ENCODE data around the gene ME3.

DNA sequence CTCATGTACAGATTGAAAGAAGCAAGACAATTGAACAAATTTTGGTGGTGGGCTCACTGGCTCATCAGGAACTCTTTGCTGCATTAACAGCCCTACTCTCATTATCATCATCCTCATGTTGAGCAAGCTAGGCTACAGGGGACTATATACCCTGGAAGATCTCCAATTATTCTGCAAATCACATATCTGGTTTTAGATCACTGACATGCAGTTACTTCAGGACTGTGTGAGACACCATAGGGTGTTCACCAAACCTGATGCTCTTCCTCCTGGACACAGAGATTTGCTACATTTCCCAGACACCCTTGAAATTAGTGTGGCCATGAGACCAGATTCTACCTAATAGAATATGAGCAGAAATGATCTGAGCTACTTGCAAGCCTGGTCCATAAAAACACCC is 23.0 kb upstream of the ME3 start:
- TF ChIP-seq, protein P1, sequence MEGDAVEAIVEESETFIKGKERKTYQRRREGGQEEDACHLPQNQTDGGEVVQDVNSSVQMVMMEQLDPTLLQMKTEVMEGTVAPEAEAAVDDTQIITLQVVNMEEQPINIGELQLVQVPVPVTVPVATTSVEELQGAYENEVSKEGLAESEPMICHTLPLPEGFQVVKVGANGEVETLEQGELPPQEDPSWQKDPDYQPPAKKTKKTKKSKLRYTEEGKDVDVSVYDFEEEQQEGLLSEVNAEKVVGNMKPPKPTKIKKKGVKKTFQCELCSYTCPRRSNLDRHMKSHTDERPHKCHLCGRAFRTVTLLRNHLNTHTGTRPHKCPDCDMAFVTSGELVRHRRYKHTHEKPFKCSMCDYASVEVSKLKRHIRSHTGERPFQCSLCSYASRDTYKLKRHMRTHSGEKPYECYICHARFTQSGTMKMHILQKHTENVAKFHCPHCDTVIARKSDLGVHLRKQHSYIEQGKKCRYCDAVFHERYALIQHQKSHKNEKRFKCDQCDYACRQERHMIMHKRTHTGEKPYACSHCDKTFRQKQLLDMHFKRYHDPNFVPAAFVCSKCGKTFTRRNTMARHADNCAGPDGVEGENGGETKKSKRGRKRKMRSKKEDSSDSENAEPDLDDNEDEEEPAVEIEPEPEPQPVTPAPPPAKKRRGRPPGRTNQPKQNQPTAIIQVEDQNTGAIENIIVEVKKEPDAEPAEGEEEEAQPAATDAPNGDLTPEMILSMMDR (conservative IDR thresholded peaks at IDR 0.05; ENCODE audit: low read length) = no peak
- no peak for TF ChIP-seq EZH2phosphoT487 (IDR thresholded peaks at IDR 0.05; ENCODE audit: borderline replicate concordance, low read depth, low read length)
